ENCODE results near the gene ACP2. TPM values are rescaled to one million over a fixed set of nuclear protein-coding genes. Genes with fewer than 3 reads are reported as not detected.

The ACP2 gene
- total and polyA plus RNA-seq, 9 of the 15 experiments (the other 6 are each of a cell fraction or from before 2014, with no cell fraction given), result 1.9 to 20.0 (median 11.6) TPM

DNA sequence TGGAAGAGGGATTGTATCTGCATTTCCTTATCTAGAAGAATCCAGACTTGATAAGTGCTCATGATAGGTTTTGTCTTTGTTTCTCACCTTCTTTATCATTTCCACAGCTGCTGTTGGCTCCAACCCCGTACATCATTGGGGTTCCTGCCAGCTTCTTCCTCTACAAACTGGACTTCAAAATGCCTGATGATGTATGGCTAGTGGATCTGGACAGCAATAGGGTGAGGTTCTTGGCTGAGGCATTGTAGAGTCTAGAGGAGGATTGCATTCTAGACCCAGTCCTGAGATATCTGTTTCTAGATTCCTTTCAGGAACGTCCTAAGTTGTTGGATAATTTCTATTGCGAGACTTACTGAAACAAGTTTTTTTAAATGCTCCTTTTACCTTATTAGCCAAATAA is 29.4 kb upstream of the ACP2 start (continued):
- TF ChIP-seq, protein P1, sequence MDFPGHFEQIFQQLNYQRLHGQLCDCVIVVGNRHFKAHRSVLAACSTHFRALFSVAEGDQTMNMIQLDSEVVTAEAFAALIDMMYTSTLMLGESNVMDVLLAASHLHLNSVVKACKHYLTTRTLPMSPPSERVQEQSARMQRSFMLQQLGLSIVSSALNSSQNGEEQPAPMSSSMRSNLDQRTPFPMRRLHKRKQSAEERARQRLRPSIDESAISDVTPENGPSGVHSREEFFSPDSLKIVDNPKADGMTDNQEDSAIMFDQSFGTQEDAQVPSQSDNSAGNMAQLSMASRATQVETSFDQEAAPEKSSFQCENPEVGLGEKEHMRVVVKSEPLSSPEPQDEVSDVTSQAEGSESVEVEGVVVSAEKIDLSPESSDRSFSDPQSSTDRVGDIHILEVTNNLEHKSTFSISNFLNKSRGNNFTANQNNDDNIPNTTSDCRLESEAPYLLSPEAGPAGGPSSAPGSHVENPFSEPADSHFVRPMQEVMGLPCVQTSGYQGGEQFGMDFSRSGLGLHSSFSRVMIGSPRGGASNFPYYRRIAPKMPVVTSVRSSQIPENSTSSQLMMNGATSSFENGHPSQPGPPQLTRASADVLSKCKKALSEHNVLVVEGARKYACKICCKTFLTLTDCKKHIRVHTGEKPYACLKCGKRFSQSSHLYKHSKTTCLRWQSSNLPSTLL (IDR thresholded peaks at IDR 0.05), result no peak
- TF ChIP-seq GTF2A2 (tag; IDR thresholded peaks at IDR 0.05), result no peak
- no peak for TF ChIP-seq ZNF197 (CRISPR knock-in tag; IDR thresholded peaks at IDR 0.05; ENCODE audit: low read depth)
- peak; percentile 37 for TF ChIP-seq CBFA2T2 (conservative IDR thresholded peaks at IDR 0.05)
- peak; percentile 43; the same call in 1 of the 2 replicates for TF ChIP-seq TEAD4 (IDR thresholded peaks at IDR 0.05; ENCODE audit: low read length)
- TF ChIP-seq TEAD4 (CRISPR knock-in tag; IDR thresholded peaks at IDR 0.05; ENCODE audit: borderline replicate concordance), result no peak
- TF ChIP-seq ARNT (IDR thresholded peaks at IDR 0.05), result peak in 1 of 2 experiments; percentile 99; a peak in 2 of 4 replicates
- no peak for TF ChIP-seq TAF15 (IDR thresholded peaks at IDR 0.05; ENCODE audit: low read depth, low read length)
- TF ChIP-seq ZNF282 (CRISPR knock-in tag; IDR thresholded peaks at IDR 0.05), result no peak
- TF ChIP-seq SRF (CRISPR knock-in tag; IDR thresholded peaks at IDR 0.05), result 0 out of 4 replicates have a peak, but pooled peaks of 1 of the 2 experiments have one; percentile 28
- peak; percentile 47 for TF ChIP-seq CBFA2T3 (IDR thresholded peaks at IDR 0.05)
- TF ChIP-seq ASH1L (IDR thresholded peaks at IDR 0.05; ENCODE audit: borderline replicate concordance, low read depth, partially characterized antibody), result no peak
- 0 out of 2 replicates have a peak, but pooled peaks have one; percentile 1 for TF ChIP-seq GABPA (tag; conservative IDR thresholded peaks at IDR 0.05; ENCODE audit: low read depth)
- no peak for TF ChIP-seq ZNF408 (CRISPR knock-in tag; IDR thresholded peaks at IDR 0.05; ENCODE audit: low read depth)
- TF ChIP-seq CXXC5 (CRISPR knock-in tag; IDR thresholded peaks at IDR 0.05), result 0 out of 2 replicates have a peak, but pooled peaks have one; percentile 34
- TF ChIP-seq SMARCA5 (IDR thresholded peaks at IDR 0.05), result no peak
- TF ChIP-seq TAL1 (IDR thresholded peaks at IDR 0.05), result peak; percentile 64
- no peak for TF ChIP-seq NFRKB (IDR thresholded peaks at IDR 0.05; ENCODE audit: low read depth)
- TF ChIP-seq MEIS2 (IDR thresholded peaks at IDR 0.05; ENCODE audit: partially characterized antibody), result no peak
- no peak for TF ChIP-seq HDGF (IDR thresholded peaks at IDR 0.05)
- 0 out of 2 replicates have a peak, but pooled peaks have one; percentile 39 for TF ChIP-seq ARID1B (IDR thresholded peaks at IDR 0.05)

Measured in K562 (cell line).